GM19328 (cell line): ENCODE results near the gene ZBTB8B.

Experiments
- ATAC-seq: cut with Tn5 transposase; IDR thresholded peaks from one replicate; pipeline ENCODE4 v1.9.1; 2021; ENCODE audit warnings: mild to moderate bottlenecking, moderate library complexity; ENCODE audit not compliant: unreplicated experiment

ZBTB8B gene

GRCh38 chr1:32503153-32503552 is 38.3 kb downstream of the ZBTB8B start:
- no peak for ATAC-seq

- ATAC-seq: no peak
Observed at GRCh38 chr1:32507021-32507420, 42.1 kb downstream of the ZBTB8B start.

- ATAC-seq: no peak
Observed at GRCh38 chr1:32508761-32509160, 43.9 kb downstream of the ZBTB8B start.

- no peak for ATAC-seq
Observed at GRCh38 chr1:32509939-32510338, 45.1 kb downstream of the ZBTB8B start.
